Natural killer cell (primary cell): Measurements from ENCODE around the gene EGFR. TPM values are rescaled to one million over a fixed set of nuclear protein-coding genes. Genes with fewer than 3 reads are reported as not detected.

Experiments used
- ATAC-seq, 3 donors: fragments of 150-1000 bp in 2 of 3; fragments of 200-7000 bp in 1 of 3; cut with Tn5 transposase; 1 replicate in 1 of 3; 2 replicates in 2 of 3; pipeline ENCODE4 v1.10.0; 2021; ENCODE audit warnings: mild to moderate bottlenecking in 2 of 3, moderate library complexity in 2 of 3
- DNase-seq, 2 donors: peaks; one replicate each; pipeline versions ENCODE4 v3.0.0 to v3.0.0-alpha.2; 2013 to 2021; ENCODE audit warnings: mixed read lengths in 1 of 2
- H3K27ac ChIP-seq: one replicate; pipeline ENCODE4 v1.5.1; 2013; ENCODE audit warnings: mild to moderate bottlenecking, low read length
- H3K27me3 ChIP-seq: one replicate; pipeline ENCODE4 v1.6.1; 2013; ENCODE audit warnings: low read length; ENCODE audit not compliant: control insufficient read depth, insufficient read depth
- H3K36me3 ChIP-seq: one replicate; pipeline ENCODE4 v1.6.1; 2013; ENCODE audit warnings: low read length; ENCODE audit not compliant: control insufficient read depth, insufficient read depth
- H3K4me1 ChIP-seq: one replicate; pipeline ENCODE4 v1.6.1; 2013; ENCODE audit warnings: low read length; ENCODE audit not compliant: control insufficient read depth, insufficient read depth
- H3K4me3 ChIP-seq: one replicate; pipeline ENCODE4 v1.5.1; 2013; ENCODE audit warnings: low read length
- H3K9me3 ChIP-seq: one replicate; pipeline ENCODE4 v1.6.1; 2013; ENCODE audit warnings: low read length; ENCODE audit not compliant: control insufficient read depth, insufficient read depth
- H3K27ac Mint-ChIP-seq, 2 donors: one replicate each; pipeline ENCODE4 v1.8.0; 2022; ENCODE audit warnings: mild to moderate bottlenecking in 2 of 2, mixed read lengths in 2 of 2, moderate library complexity in 1 of 2
- H3K27me3 Mint-ChIP-seq, 2 donors: one replicate each; pipeline ENCODE4 v1.8.0; 2022; ENCODE audit warnings: low read depth in 2 of 2, mixed read lengths in 2 of 2
- H3K36me3 Mint-ChIP-seq: one replicate; pipeline ENCODE4 v1.8.0; 2022; ENCODE audit warnings: mixed read lengths
- H3K4me1 Mint-ChIP-seq, 2 donors: one replicate each; pipeline ENCODE4 v1.8.0; 2022; ENCODE audit warnings: mixed read lengths in 2 of 2
- H3K4me3 Mint-ChIP-seq: one replicate; pipeline ENCODE4 v1.8.0; 2022; ENCODE audit warnings: mild to moderate bottlenecking, moderate library complexity, mixed read lengths
- H3K9me3 Mint-ChIP-seq, 2 donors: one replicate each; pipeline ENCODE4 v1.8.0; 2022; ENCODE audit warnings: mixed read lengths in 2 of 2
- CTCF ChIP-seq: fragments of 200-600 bp; IDR thresholded peaks from one replicate; pipeline ENCODE4 v1.8.0; 2022; ENCODE audit warnings: antibody characterized with exemption
- WGBS: methylation state at CpG from one replicate; pipeline ENCODE4 v1.1.7; 2013; ENCODE audit warnings: missing lambda C conversion rate; ENCODE audit not compliant: insufficient coverage; 5-methylcytosine and 5-hydroxymethylcytosine counted together
- intact Hi-C: fragments of 100-400 bp; cut with micrococcal nuclease; formaldehyde crosslinking; loops from one replicate; pipeline ENCODE4 v1.14.2; 2022
- total RNA-seq, 4 donors: library from RNA; stranded (reverse); fragments of 120-200 nt in 1 of 4; gene quantifications; one replicate each; pipeline versions ENCODE4 v1.2.3 to v1.2.4, GENCODE V29; 2013 to 2022

Gene EGFR
- total RNA-seq, 3 donors from 2014 or later (not counting 1 experiment from before 2014, with no cell fraction given) = not detected

- Mint-ChIP-seq H3K27ac (no peak overlapping the region), H3K9me3 (no peaks in the 10 kb centered on the region), H3K4me1 (no peaks in the 10 kb centered on the region), H3K4me3 (no peak overlapping the region), H3K27me3 (peaks cover 0 to 13% of the 10 kb centered on the region in 2 donors), H3K36me3 (no peaks in the 10 kb centered on the region)
- no peaks in the 10 kb centered on the region for H3K4me1 ChIP-seq
- no peak overlapping the region for H3K4me3 ChIP-seq
- WGBS = 88% methylated on average over 15 of the region's 15 CpGs
- H3K36me3 ChIP-seq = no peaks in the 10 kb centered on the region
- no peaks in the 10 kb centered on the region for H3K9me3 ChIP-seq
- DNase-seq = no peak
- no peak overlapping the region for H3K27ac ChIP-seq
- ATAC-seq = no peak
- intact Hi-C loops = no loop called here
- H3K27me3 ChIP-seq = no peaks in the 10 kb centered on the region
- no peak for TF ChIP-seq CTCF
Measured at GRCh38 chr7:55185941-55186609, 167.3 kb downstream of the EGFR start.

GRCh38 chr7:55187701-55188491 lies 169.1 kb downstream of the EGFR start:
- H3K4me3 Mint-ChIP-seq = no peak overlapping the region

GRCh38 chr7:55188590-55189138 lies 169.8 kb downstream of the EGFR start:
- no peaks in the 10 kb centered on the region for H3K9me3 Mint-ChIP-seq
- no peak overlapping the region for H3K27ac Mint-ChIP-seq
- H3K9me3 ChIP-seq = no peaks in the 10 kb centered on the region
- WGBS = 53% methylated on average over 11 of the region's 15 CpGs
- no peak for DNase-seq
- H3K27me3 ChIP-seq = no peaks in the 10 kb centered on the region
- no peaks in the 10 kb centered on the region for H3K36me3 Mint-ChIP-seq
- H3K4me3 Mint-ChIP-seq = no peak overlapping the region
- peaks cover 0 to 11% of the 10 kb centered on the region in 2 donors for H3K27me3 Mint-ChIP-seq
- no peaks in the 10 kb centered on the region for H3K36me3 ChIP-seq
- H3K4me1 Mint-ChIP-seq = no peaks in the 10 kb centered on the region
- no peak overlapping the region for H3K27ac ChIP-seq
- ATAC-seq = no peak
- H3K4me3 ChIP-seq = no peak overlapping the region
- no peaks in the 10 kb centered on the region for H3K4me1 ChIP-seq
- no peak for TF ChIP-seq CTCF
- intact Hi-C loops = no loop called here

More at GRCh38 chr7:55187701-55188491, 169.1 kb downstream of the EGFR start:
- no peak for TF ChIP-seq CTCF
- DNase-seq = no peak
- Mint-ChIP-seq H3K27me3 (peaks cover 0 to 11% of the 10 kb centered on the region in 2 donors), H3K36me3 (no peaks in the 10 kb centered on the region), H3K9me3 (no peaks in the 10 kb centered on the region), H3K27ac (no peak overlapping the region), H3K4me1 (no peaks in the 10 kb centered on the region)
- H3K4me1 ChIP-seq = no peaks in the 10 kb centered on the region
- no peak overlapping the region for H3K27ac ChIP-seq
- H3K4me3 ChIP-seq = no peak overlapping the region
- no peak for ATAC-seq
- no peaks in the 10 kb centered on the region for H3K36me3 ChIP-seq
- WGBS = 50% methylated on average over 11 of the region's 11 CpGs
- no peaks in the 10 kb centered on the region for H3K27me3 ChIP-seq
- no peaks in the 10 kb centered on the region for H3K9me3 ChIP-seq
- intact Hi-C loops = no loop called here
